HG03571 (cell line): ENCODE results near the gene BEST4.
"Not testable (repeated sequence)": the region's sequence is repeated elsewhere in the genome, so short reads cannot be mapped to it uniquely, and the experiment has no call there.

Experiments used
- ATAC-seq: cut with Tn5 transposase; IDR thresholded peaks from one replicate; pipeline ENCODE4 v1.9.1; 2021; ENCODE audit not compliant: unreplicated experiment

BEST4 gene

GRCh38 chr1:44788120-44788860, at the start of gene BEST4:
TSS of gene BEST4 (minus strand) at chr1:44788170. CDS start at chr1:44787705, 465 bp downstream.
- no peak for ATAC-seq

DNA sequence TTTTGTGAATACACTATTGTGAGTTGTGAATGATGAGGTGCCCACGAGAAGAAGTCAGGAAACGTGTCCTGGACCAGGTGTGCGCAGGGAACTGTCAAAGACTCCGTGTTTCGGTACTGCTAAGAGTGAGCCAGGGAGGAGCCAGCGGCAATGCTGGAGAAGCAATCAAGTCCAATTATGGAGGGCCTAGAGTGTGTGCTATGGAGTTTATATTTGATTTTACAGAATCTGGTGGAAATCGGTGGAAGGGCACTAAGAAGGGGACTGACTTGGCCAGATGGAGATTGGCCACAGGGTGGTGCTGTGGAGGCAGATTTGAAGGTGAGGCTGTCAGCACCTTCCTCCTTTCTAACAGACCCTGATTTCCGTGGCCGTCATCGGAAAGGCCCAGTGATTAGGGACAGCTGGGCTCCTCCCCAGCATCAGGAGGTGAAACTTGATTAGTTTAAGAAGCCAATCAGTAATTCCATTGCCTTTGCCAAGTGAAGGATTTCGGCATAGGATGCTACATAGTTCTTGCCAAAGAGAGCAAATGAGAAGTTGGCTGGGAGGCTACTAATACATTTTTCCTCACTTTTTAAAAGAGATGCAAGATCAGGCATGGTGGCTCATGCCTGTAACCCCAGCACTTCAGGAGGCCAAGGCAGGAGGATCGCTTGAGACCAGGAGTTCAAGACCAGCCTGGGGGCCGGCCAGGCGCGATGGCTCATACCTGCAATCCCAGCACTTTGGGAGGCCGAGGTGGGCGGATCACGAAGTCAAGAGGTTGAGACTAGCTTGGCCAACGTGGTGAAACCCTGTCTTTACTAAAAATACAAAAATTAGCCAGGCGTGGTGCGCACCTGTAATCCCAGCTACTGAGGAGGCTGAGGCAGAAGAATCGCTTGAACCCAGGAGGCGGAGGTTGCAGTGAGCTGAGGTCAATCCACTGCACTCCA, 48.0 kb upstream of the BEST4 start:
- no peak for ATAC-seq

- ATAC-seq: no peak
These were observed 46.4 kb upstream of the BEST4 start for GRCh38 chr1:44834328-44834727.

GRCh38 chr1:44832056-44832705, 44.2 kb upstream of the BEST4 start:
- ATAC-seq: no peak

- no peak for ATAC-seq
These were observed 43.5 kb upstream of the BEST4 start for GRCh38 chr1:44831516-44831915.

DNA sequence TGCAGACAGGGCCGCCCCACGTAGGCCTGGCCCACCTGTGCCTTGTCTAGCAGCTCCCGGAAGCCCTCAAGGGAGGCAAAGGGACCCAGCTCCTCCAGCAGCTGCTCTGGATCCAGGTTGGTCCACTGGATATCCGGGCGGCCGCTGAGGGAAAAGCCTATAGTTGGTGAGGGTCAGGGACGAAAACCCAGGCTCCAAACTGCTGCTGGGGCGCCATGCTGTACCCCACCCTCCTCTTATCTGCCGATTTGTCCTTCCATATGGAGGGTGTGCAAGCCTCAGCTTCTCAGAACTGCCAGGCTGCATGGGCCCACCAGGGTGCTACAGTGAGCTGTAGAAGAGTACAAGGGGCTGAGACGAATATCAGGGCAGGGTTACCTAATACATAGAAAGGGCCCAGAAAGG, 42.9 kb upstream of the BEST4 start:
- no peak for ATAC-seq

DNA sequence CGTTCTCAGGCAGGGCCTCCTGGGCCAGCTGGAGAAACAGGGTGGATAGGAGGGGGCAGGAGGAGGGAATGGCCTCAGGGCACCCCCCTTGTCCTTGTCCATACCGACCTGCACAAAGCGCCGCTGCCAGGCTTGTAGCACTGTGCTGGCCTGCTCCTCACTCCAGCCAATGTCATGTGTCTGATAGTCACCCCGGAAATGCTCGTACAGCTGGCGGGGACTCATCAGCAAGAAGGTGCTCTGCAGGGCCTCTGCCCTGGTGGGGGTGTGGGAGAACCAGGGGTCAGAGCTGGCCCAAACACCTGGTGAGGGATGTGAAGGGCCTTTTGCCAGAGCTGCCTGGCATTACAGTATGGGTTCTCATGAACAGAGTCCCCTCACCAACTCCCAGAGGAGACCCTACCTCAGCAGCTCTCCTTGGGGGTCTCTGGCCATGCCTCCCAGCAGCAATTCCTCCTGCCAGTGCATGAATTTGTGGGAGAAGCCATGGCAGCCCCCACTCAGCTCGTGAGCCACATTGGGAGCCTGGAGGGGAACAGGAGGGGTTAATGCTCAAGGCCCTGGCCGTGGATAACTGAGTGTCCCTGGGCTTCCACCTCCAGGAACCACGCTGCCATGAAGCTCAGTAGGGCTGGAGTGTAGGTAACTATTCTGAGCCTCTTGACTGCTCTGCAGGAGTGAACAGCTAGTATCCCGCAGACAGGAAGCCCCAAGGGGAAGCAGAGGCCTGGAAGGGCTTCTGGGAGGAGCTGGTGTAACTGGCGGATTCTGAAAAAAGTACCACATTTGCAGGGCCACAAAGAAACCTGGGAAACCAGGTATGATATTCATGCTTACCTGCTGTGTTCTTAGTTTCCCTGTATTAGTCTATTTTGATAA, 41.8 kb upstream of the BEST4 start:
- ATAC-seq: no peak

- ATAC-seq: no peak
These were observed 41.0 kb upstream of the BEST4 start for GRCh38 chr1:44828841-44829440.

- no peak for ATAC-seq
These were observed 40.2 kb upstream of the BEST4 start for GRCh38 chr1:44828003-44828651.

- no peak for ATAC-seq
These were observed 39.4 kb upstream of the BEST4 start for GRCh38 chr1:44827197-44828002.

GRCh38 chr1:44826375-44827196, 38.6 kb upstream of the BEST4 start:
- no peak for ATAC-seq

DNA sequence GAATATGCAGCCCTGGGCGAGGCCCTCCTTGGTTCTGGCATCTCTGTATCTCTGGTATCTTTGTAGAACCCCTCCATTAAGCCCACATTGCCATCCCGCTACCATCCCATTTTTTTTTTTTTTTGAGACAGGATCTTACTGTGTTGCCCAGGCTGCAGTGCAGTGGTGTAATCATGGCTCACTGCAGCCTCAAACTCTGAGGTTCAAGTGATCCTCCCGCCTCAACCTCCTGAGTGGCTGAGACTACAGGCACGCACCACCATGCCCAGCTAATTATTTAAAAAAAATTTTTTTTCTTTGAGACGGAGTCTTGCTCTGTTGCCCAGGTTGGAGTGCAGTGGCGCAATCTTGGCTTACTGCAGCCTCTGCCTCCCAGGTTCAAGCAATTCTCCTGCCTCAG, 36.4 kb upstream of the BEST4 start:
- ATAC-seq: not testable (repeated sequence)

- no peak for ATAC-seq
These were observed 35.0 kb upstream of the BEST4 start for GRCh38 chr1:44822981-44823451.

DNA sequence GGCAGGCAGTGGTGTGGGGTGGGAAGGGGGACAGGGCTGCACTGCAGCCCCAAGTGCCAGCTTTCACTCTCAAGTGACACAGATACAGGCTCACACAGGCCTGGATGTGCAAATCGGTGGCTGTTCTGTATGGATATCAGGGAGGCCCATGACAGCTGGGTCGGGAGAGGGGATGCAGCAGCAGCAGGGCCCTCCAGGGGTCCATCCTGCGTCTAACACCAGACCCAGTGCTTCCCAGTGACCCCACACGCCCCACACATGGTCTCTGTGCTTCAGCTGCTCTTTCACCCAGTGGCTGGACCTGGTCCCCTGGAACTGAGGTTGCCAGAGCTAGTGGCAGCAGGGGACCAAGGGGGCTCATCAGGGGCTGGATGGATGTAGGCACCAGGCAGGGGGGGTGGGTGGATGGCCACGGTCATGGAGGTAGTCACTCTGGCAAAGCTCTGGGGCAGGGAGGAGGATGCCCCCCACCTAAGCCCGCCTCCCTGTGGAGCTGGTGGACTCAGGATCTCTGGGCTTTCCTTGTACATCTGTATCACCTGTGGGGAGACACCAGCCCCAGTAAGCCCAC, 34.2 kb upstream of the BEST4 start:
- ATAC-seq: no peak

GRCh38 chr1:44821240-44821715, 33.3 kb upstream of the BEST4 start:
- no peak for ATAC-seq

GRCh38 chr1:44820328-44821239, 32.6 kb upstream of the BEST4 start:
- no peak for ATAC-seq
